Smooth muscle cell (in vitro differentiated cells): ENCODE measurements around the gene TLK2. TPM values are rescaled to one million over a fixed set of nuclear protein-coding genes. Genes with fewer than 3 reads are reported as not detected.

Experiments used
- DNase-seq: peaks from one replicate; lab custom pipeline; 2025; ENCODE audit not compliant: unreplicated experiment; lab: John Stamatoyannopoulos, UW
- H2AFZ ChIP-seq: fragments of 200-600 bp; sonication (generic); 2 replicates; pipeline ENCODE4 v1.6.0; 2016; ENCODE audit warnings: antibody characterized with exemption, low read depth, mild to moderate bottlenecking
- H3F3A ChIP-seq: fragments of 200-600 bp; sonication (generic); 2 replicates; pipeline ENCODE4 v1.6.0; 2017; ENCODE audit warnings: antibody characterized with exemption, low read depth
- H3K27ac ChIP-seq: fragments of 200-600 bp; sonication (generic); 2 replicates; pipeline ENCODE4 v1.5.1; 2016; ENCODE audit warnings: low read depth, mild to moderate bottlenecking
- H3K27me3 ChIP-seq: fragments of 200-600 bp; sonication (generic); 2 replicates; pipeline ENCODE4 v1.6.1; 2016; ENCODE audit warnings: low read depth, mild to moderate bottlenecking
- H3K36me3 ChIP-seq: fragments of 200-600 bp; sonication (generic); 2 replicates; pipeline ENCODE4 v1.5.1; 2016; ENCODE audit warnings: low read depth
- H3K4me1 ChIP-seq: fragments of 200-600 bp; sonication (generic); 2 replicates; pipeline ENCODE4 v1.5.1; 2016; ENCODE audit warnings: low read depth
- H3K4me2 ChIP-seq: fragments of 200-600 bp; sonication (generic); 2 replicates; pipeline ENCODE4 v1.6.0; 2016; ENCODE audit warnings: mild to moderate bottlenecking
- H3K4me3 ChIP-seq: fragments of 200-600 bp; sonication (generic); 2 replicates; pipeline ENCODE4 v1.5.1; 2016; ENCODE audit warnings: mild to moderate bottlenecking
- H3K79me2 ChIP-seq: fragments of 200-600 bp; sonication (generic); 2 replicates; pipeline ENCODE4 v1.6.0; 2016; ENCODE audit warnings: low read depth, mild to moderate bottlenecking
- H3K9ac ChIP-seq: fragments of 200-600 bp; sonication (generic); 2 replicates; pipeline ENCODE4 v1.6.0; 2016; ENCODE audit warnings: low read depth
- H3K9me3 ChIP-seq: fragments of 200-600 bp; sonication (generic); replicated peaks from 2 replicates; pipeline ENCODE4 v1.5.1; 2016; ENCODE audit warnings: low read depth
- H4K20me1 ChIP-seq: fragments of 200-600 bp; sonication (generic); 2 replicates; pipeline ENCODE4 v1.6.0; 2016; ENCODE audit warnings: low read depth
- WGBS: methylation state at CpG from one replicate; pipeline ENCODE4 v1.1.7; 2016; ENCODE audit warnings: low lambda C conversion rate; 5-methylcytosine and 5-hydroxymethylcytosine counted together
- polyA plus RNA-seq: library from polyadenylated mRNA; unstranded; fragments of >200 nt; fragmentation: Nextera tagmentation; extraction: Ambion mirVana; gene quantifications from 2 replicates; pipeline ENCODE4 v1.2.1, GENCODE V29; 2016
- total RNA-seq: library from RNA; depleted of rRNA; stranded (reverse); fragments of >200 nt; gene quantifications from 2 replicates; pipeline ENCODE4 v1.2.3, GENCODE V29; 2014
- TF ChIP-seq, protein P1 (sequence below): fragments of 200-600 bp; sonication (generic); IDR thresholded peaks from 2 replicates; pipeline ENCODE4 v1.5.1; 2017; ENCODE audit warnings: borderline replicate concordance, mild to moderate bottlenecking, antibody characterized with exemption; ENCODE audit not compliant: insufficient read depth, poor library complexity, severe bottlenecking

TLK2 gene
- total and polyA plus RNA-seq, 2 experiments from 2014 or later, result 15.9 to 29.2 TPM

DNA sequence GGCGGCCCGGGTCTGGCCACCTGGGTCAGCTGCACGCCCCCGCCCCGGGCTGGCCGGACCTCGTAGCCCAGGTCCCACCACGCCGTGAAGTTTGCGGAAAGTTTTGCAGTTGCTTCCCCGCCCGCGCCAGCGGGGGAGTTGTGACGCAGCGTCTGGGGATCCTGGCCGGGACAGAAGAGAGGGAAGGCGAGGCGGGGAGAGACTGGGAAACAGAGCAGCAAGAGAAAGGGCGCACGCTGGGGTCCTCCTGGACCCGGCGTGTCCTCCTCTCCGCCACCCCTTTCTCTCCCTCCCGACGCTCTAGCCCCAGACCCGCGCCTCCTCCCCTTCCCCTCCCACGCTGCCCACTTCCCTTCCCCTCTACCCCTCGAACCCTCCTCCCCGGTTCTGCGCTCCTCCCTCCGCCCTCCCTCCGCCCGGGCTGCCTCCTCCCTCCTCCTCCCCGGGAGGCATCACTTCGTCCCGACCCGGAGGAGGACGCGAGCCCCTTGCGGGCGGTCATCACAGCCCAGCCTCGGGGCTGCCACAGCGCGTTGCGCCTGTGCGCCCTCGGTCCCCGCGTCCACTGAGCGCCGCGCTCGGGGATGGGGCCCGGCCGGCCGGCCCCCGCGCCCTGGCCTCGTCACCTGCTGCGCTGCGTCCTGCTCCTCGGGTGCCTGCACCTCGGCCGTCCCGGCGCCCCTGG lies 148.7 kb downstream of the TLK2 start, which contains the start of gene MRC2:
Gene MRC2 (plus strand): TSS at position 452 of the 685 bp plus-strand sequence. CDS start 133 bp downstream, at position 585.
- H3K9me3 ChIP-seq, result no peaks in the 10 kb centered on the region
- H3F3A ChIP-seq, result peaks cover 4% of the 10 kb centered on the region
- no peak within 1 kb of the TSS for H2AFZ ChIP-seq
- peak; percentile 80 for DNase-seq
- no peaks in the 10 kb centered on the region for H3K36me3 ChIP-seq
- peak within 1 kb of the TSS; percentile 85 for H3K4me3 ChIP-seq
- peaks cover 36% of the 10 kb centered on the region for H4K20me1 ChIP-seq
- peak within 1 kb of the TSS; percentile 97 for H3K9ac ChIP-seq
- H3K27me3 ChIP-seq, result no peaks in the 10 kb centered on the region
- peaks cover 37% of the 10 kb centered on the region for H3K4me1 ChIP-seq
- H3K4me2 ChIP-seq, result peak within 1 kb of the TSS; percentile 83
- TF ChIP-seq, protein P1, sequence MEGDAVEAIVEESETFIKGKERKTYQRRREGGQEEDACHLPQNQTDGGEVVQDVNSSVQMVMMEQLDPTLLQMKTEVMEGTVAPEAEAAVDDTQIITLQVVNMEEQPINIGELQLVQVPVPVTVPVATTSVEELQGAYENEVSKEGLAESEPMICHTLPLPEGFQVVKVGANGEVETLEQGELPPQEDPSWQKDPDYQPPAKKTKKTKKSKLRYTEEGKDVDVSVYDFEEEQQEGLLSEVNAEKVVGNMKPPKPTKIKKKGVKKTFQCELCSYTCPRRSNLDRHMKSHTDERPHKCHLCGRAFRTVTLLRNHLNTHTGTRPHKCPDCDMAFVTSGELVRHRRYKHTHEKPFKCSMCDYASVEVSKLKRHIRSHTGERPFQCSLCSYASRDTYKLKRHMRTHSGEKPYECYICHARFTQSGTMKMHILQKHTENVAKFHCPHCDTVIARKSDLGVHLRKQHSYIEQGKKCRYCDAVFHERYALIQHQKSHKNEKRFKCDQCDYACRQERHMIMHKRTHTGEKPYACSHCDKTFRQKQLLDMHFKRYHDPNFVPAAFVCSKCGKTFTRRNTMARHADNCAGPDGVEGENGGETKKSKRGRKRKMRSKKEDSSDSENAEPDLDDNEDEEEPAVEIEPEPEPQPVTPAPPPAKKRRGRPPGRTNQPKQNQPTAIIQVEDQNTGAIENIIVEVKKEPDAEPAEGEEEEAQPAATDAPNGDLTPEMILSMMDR, result no peak
- peak within 1 kb of the TSS; percentile 98 for H3K27ac ChIP-seq
- under 1% methylated on average over 37 of the region's 68 CpGs for WGBS
- H3K79me2 ChIP-seq, result peaks cover 48% of the 10 kb centered on the region

DNA sequence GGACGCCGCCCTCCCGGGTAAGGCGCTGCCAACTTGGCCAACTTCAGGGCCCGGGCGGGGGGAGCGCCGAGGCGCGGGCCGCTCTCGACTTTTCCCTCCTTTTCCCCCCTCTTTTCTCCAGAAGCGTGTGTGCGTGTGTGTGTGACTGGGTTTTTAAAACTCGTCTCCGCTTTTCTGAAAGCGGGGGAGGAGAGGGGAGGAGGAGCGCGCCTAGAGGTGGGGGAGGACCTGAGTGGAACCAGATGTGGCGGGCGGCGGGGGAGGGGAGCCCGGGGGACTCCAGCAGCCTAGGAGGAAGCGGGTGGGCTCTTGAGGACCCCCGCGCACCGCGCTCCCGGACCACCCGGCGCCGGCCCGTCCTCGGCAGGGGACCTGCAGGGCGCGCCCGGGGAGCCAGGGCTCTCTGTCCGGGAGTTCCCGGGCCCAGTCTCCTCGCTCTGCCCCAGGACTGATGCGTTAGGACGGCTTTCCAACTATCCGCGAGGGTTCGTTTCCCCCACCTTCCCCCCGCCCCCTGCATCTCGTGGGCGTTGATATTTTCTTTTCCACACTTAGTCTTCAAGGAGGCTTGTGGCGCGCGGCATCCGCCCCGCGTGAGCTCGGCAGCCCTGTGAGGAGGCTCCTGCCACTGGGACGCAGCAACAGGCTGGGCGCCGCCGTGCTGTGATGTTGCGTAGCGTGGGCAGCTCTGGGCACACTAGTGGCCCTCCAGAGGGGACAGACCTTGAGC lies 149.4 kb downstream of the TLK2 start:
- Histone ChIP-seq H2AFZ (no peak overlapping the region), H4K20me1 (peaks cover 43% of the 10 kb centered on the region), H3K27ac (peak overlapping the region; percentile 98), H3K9me3 (no peaks in the 10 kb centered on the region), H3F3A (peaks cover 10% of the 10 kb centered on the region), H3K36me3 (no peaks in the 10 kb centered on the region), H3K9ac (peak overlapping the region; percentile 97), H3K27me3 (no peaks in the 10 kb centered on the region), H3K4me2 (peak overlapping the region; percentile 83), H3K4me3 (peak overlapping the region; percentile 85), H3K79me2 (peaks cover 55% of the 10 kb centered on the region), H3K4me1 (peaks cover 40% of the 10 kb centered on the region)
- WGBS, result 1% methylated on average over 52 of the region's 61 CpGs
- TF ChIP-seq, protein P1, result no peak
- peak; percentile 68 for DNase-seq

DNA sequence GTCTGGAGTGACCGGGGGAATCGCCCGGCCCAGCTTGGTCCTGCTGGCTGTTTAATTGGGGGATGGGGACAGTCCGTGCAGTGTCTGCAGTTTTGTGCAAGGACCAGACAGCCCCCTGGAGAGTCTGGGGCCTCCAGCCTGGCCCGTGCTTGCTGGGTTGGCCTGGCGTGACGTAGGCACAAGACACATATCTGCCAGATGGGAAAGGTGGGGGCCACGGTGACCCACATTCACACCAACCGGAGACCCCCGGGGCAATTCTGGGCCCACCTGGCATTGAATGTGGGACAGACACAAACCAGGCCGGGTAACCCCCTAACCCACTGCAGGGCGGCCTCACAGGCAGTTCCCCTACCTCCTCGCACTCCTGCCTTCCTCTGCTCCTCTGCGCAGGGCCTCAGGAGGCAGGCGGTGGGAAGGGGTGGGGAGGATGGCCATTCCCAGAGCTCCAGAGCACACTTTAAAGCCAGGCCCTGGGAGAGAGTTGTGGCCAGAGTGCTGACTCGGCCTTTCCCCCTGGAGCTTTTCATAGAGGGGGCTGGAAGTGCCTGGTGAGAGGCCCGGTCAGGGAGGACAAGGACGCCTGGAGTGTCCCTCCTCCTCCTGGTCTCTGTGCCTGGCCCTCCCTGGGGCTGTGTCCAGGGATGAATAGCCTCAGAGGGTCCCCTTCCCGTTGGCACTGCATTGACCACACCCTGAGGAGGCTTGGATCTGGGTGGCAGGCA lies 150.4 kb downstream of the TLK2 start:
- WGBS, result 1% methylated on average over 19 of the region's 19 CpGs
- H3K4me2 ChIP-seq, result peak overlapping the region; percentile 83
- H3K4me1 ChIP-seq, result peaks cover 47% of the 10 kb centered on the region
- H3K9ac ChIP-seq, result peak overlapping the region; percentile 97
- H2AFZ ChIP-seq, result no peak overlapping the region
- H3K27ac ChIP-seq, result peak overlapping the region; percentile 98
- no peaks in the 10 kb centered on the region for H3K27me3 ChIP-seq
- H4K20me1 ChIP-seq, result peaks cover 52% of the 10 kb centered on the region
- no peaks in the 10 kb centered on the region for H3K9me3 ChIP-seq
- peak overlapping the region; percentile 85 for H3K4me3 ChIP-seq
- peaks cover 63% of the 10 kb centered on the region for H3K79me2 ChIP-seq
- peak; percentile 59 for DNase-seq
- no peaks in the 10 kb centered on the region for H3K36me3 ChIP-seq
- TF ChIP-seq, protein P1, result no peak
- H3F3A ChIP-seq, result peaks cover 10% of the 10 kb centered on the region
